Smooth muscle cell (in vitro differentiated cells): ENCODE data around the gene MRPL24. TPM values are rescaled to one million over a fixed set of nuclear protein-coding genes. Genes with fewer than 3 reads are reported as not detected.

Experiments used
- DNase-seq: peaks from one replicate; lab custom pipeline; 2025; ENCODE audit not compliant: unreplicated experiment; lab: John Stamatoyannopoulos, UW
- H2AFZ ChIP-seq: fragments of 200-600 bp; sonication (generic); 2 replicates; pipeline ENCODE4 v1.6.0; 2016; ENCODE audit warnings: antibody characterized with exemption, low read depth, mild to moderate bottlenecking
- H3F3A ChIP-seq: fragments of 200-600 bp; sonication (generic); 2 replicates; pipeline ENCODE4 v1.6.0; 2017; ENCODE audit warnings: antibody characterized with exemption, low read depth
- H3K27ac ChIP-seq: fragments of 200-600 bp; sonication (generic); 2 replicates; pipeline ENCODE4 v1.5.1; 2016; ENCODE audit warnings: low read depth, mild to moderate bottlenecking
- H3K27me3 ChIP-seq: fragments of 200-600 bp; sonication (generic); 2 replicates; pipeline ENCODE4 v1.6.1; 2016; ENCODE audit warnings: low read depth, mild to moderate bottlenecking
- H3K36me3 ChIP-seq: fragments of 200-600 bp; sonication (generic); 2 replicates; pipeline ENCODE4 v1.5.1; 2016; ENCODE audit warnings: low read depth
- H3K4me1 ChIP-seq: fragments of 200-600 bp; sonication (generic); 2 replicates; pipeline ENCODE4 v1.5.1; 2016; ENCODE audit warnings: low read depth
- H3K4me2 ChIP-seq: fragments of 200-600 bp; sonication (generic); 2 replicates; pipeline ENCODE4 v1.6.0; 2016; ENCODE audit warnings: mild to moderate bottlenecking
- H3K4me3 ChIP-seq: fragments of 200-600 bp; sonication (generic); 2 replicates; pipeline ENCODE4 v1.5.1; 2016; ENCODE audit warnings: mild to moderate bottlenecking
- H3K79me2 ChIP-seq: fragments of 200-600 bp; sonication (generic); 2 replicates; pipeline ENCODE4 v1.6.0; 2016; ENCODE audit warnings: low read depth, mild to moderate bottlenecking
- H3K9ac ChIP-seq: fragments of 200-600 bp; sonication (generic); 2 replicates; pipeline ENCODE4 v1.6.0; 2016; ENCODE audit warnings: low read depth
- H3K9me3 ChIP-seq: fragments of 200-600 bp; sonication (generic); replicated peaks from 2 replicates; pipeline ENCODE4 v1.5.1; 2016; ENCODE audit warnings: low read depth
- H4K20me1 ChIP-seq: fragments of 200-600 bp; sonication (generic); 2 replicates; pipeline ENCODE4 v1.6.0; 2016; ENCODE audit warnings: low read depth
- CTCF ChIP-seq: fragments of 200-600 bp; sonication (generic); IDR thresholded peaks from 2 replicates; pipeline ENCODE4 v1.5.1; 2017; ENCODE audit warnings: borderline replicate concordance, mild to moderate bottlenecking, antibody characterized with exemption; ENCODE audit not compliant: insufficient read depth, poor library complexity, severe bottlenecking
- WGBS: methylation state at CpG from one replicate; pipeline ENCODE4 v1.1.7; 2016; ENCODE audit warnings: low lambda C conversion rate; 5-methylcytosine and 5-hydroxymethylcytosine counted together
- polyA plus RNA-seq: library from polyadenylated mRNA; unstranded; fragments of >200 nt; fragmentation: Nextera tagmentation; extraction: Ambion mirVana; gene quantifications from 2 replicates; pipeline ENCODE4 v1.2.1, GENCODE V29; 2016
- total RNA-seq: library from RNA; depleted of rRNA; stranded (reverse); fragments of >200 nt; gene quantifications from 2 replicates; pipeline ENCODE4 v1.2.3, GENCODE V29; 2014

The MRPL24 gene
- total and polyA plus RNA-seq, 2 experiments from 2014 or later: 16.5 to 68.6 TPM

GRCh38 chr1:156750191-156750672, 9.3 kb upstream of the MRPL24 start:
- Histone ChIP-seq H3K9me3 (no peaks in the 10 kb centered on the region), H3K36me3 (no peaks in the 10 kb centered on the region), H3K4me2 (peak overlapping the region; percentile 97), H2AFZ (peak overlapping the region; percentile 34), H3K27ac (peak overlapping the region; percentile 100), H3F3A (peaks cover 6% of the 10 kb centered on the region), H3K4me1 (peaks cover 50% of the 10 kb centered on the region), H3K79me2 (peaks cover 60% of the 10 kb centered on the region), H3K9ac (peak overlapping the region; percentile 100), H3K4me3 (peak overlapping the region; percentile 75), H4K20me1 (no peaks in the 10 kb centered on the region), H3K27me3 (no peaks in the 10 kb centered on the region)
- 8% methylated on average over 5 of the region's 5 CpGs for WGBS
- no peak for TF ChIP-seq CTCF
- no peak for DNase-seq

GRCh38 chr1:156749419-156750118, 8.7 kb upstream of the MRPL24 start:
- Histone ChIP-seq H3K36me3 (no peaks in the 10 kb centered on the region), H3K79me2 (peaks cover 66% of the 10 kb centered on the region), H2AFZ (no peak overlapping the region), H3K4me1 (peaks cover 50% of the 10 kb centered on the region), H3K9ac (peak overlapping the region; percentile 100), H4K20me1 (no peaks in the 10 kb centered on the region), H3K27ac (peak overlapping the region; percentile 100), H3K4me3 (peak overlapping the region; percentile 75), H3F3A (peaks cover 6% of the 10 kb centered on the region), H3K27me3 (no peaks in the 10 kb centered on the region), H3K4me2 (peak overlapping the region; percentile 97), H3K9me3 (no peaks in the 10 kb centered on the region)
- no peak for DNase-seq
- 62% methylated on average over 8 of the region's 8 CpGs for WGBS
- TF ChIP-seq CTCF: no peak

DNA sequence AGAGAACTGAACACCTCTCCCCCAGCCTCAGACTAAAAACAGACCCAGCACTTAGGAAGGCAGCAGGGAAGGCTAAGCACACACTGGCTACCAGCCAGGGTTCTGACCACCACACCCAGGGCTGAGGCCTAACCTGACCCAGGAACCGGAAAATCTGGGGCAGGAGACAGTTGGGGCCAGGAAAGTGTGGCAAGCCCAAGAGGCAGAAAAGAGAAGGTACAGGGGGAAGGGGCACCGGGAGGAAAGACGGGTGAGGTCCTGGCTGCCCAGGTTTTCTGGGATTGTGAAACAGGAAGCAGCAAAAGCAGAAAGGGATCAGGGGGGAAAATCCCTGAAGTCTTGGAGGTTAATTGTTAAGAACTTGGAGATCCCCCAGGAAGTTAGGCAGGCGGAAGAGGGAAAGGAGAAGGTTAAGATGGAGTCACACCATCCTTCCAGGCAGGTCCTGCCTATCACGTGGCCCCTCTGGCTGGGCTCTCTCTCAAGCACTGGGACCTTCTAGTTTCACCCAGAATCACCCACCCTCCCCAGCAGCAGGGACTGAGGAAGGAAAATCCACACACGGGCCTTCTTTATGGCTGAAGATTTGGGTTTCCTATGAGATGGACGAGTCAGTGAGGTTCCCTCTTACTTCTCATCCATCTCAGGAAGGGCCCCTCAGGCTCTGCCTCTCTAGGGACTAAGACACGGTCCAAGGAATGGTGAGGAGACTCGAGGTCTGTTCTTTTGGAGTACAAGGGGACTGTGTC, 8.0 kb upstream of the MRPL24 start:
- Histone ChIP-seq H3K36me3 (no peaks in the 10 kb centered on the region), H3K79me2 (peaks cover 66% of the 10 kb centered on the region), H3K27ac (peak overlapping the region; percentile 100), H3K4me1 (peaks cover 50% of the 10 kb centered on the region), H4K20me1 (no peaks in the 10 kb centered on the region), H2AFZ (no peak overlapping the region), H3K9me3 (no peaks in the 10 kb centered on the region), H3K9ac (peak overlapping the region; percentile 100), H3F3A (peaks cover 6% of the 10 kb centered on the region), H3K27me3 (no peaks in the 10 kb centered on the region), H3K4me3 (peak overlapping the region; percentile 75), H3K4me2 (peak overlapping the region; percentile 97)
- WGBS: 34% methylated on average over 9 of the region's 9 CpGs
- DNase-seq: no peak
- no peak for TF ChIP-seq CTCF
